DOHH2 (cell line): Measurements from ENCODE around the gene AFAP1.

Experiments used
- H3F3A ChIP-seq: fragments of 200-600 bp; sonication (generic), shearing (Covaris generic); 2 replicates; pipeline ENCODE4 v1.6.0; 2016; ENCODE audit warnings: antibody characterized with exemption, mild to moderate bottlenecking; ENCODE audit not compliant: control insufficient read depth, insufficient read depth
- H3K27ac ChIP-seq: fragments of 200-600 bp; sonication (generic); 2 replicates; pipeline ENCODE4 v1.5.1; 2014; ENCODE audit warnings: low read depth, mild to moderate bottlenecking, low read length, moderate library complexity
- H3K27me3 ChIP-seq: fragments of 200-600 bp; sonication (generic); 2 replicates; pipeline ENCODE4 v1.6.1; 2014; ENCODE audit warnings: mild to moderate bottlenecking, low read length, mixed read lengths; ENCODE audit not compliant: control insufficient read depth
- H3K36me3 ChIP-seq: fragments of 200-600 bp; sonication (generic); 2 replicates; pipeline ENCODE4 v1.6.1; 2014; ENCODE audit warnings: mild to moderate bottlenecking, low read length, moderate library complexity, mixed read lengths; ENCODE audit not compliant: control insufficient read depth
- H3K4me1 ChIP-seq: fragments of 200-600 bp; sonication (generic); 2 replicates; pipeline ENCODE4 v1.6.1; 2014; ENCODE audit warnings: mild to moderate bottlenecking, low read length, mixed read lengths; ENCODE audit not compliant: control insufficient read depth
- H3K4me2 ChIP-seq: fragments of 200-600 bp; sonication (generic); 2 replicates; pipeline ENCODE4 v1.6.0; 2014; ENCODE audit warnings: mild to moderate bottlenecking, low read length, moderate library complexity
- H3K4me3 ChIP-seq: fragments of 200-600 bp; sonication (generic); 2 replicates; pipeline ENCODE4 v1.5.1; 2014; ENCODE audit warnings: mild to moderate bottlenecking, low read length, mixed read lengths
- H3K79me2 ChIP-seq: fragments of 200-600 bp; sonication (generic); 2 replicates; pipeline ENCODE4 v1.6.1; 2014; ENCODE audit warnings: mild to moderate bottlenecking, low read length, mixed read lengths; ENCODE audit not compliant: control insufficient read depth
- H3K9me2 ChIP-seq: fragments of 200-600 bp; sonication (generic); replicated peaks from 2 replicates; pipeline ENCODE4 v1.6.1; 2014; ENCODE audit warnings: mild to moderate bottlenecking, low read length, mixed read lengths; ENCODE audit not compliant: control insufficient read depth
- H3K9me3 ChIP-seq: fragments of 200-600 bp; sonication (generic); 2 replicates; pipeline ENCODE4 v1.6.1; 2014; ENCODE audit warnings: antibody characterized with exemption, low read length, mixed read lengths; ENCODE audit not compliant: control insufficient read depth, insufficient read depth
- H4K20me1 ChIP-seq: fragments of 200-600 bp; sonication (generic); 2 replicates; pipeline ENCODE4 v1.6.0; 2014; ENCODE audit warnings: low read depth, mild to moderate bottlenecking, antibody characterized with exemption, low read length, moderate library complexity; ENCODE audit not compliant: control insufficient read depth, insufficient read depth
- EZH2phosphoT487 ChIP-seq: fragments of 200-600 bp; sonication (generic); IDR thresholded peaks from 2 replicates; pipeline ENCODE4 v1.6.1; 2017; ENCODE audit warnings: borderline replicate concordance, mild to moderate bottlenecking, antibody characterized with exemption, low read length, moderate library complexity, mixed read lengths
- TF ChIP-seq, protein P1 (sequence below): fragments of 200-600 bp; sonication (generic); IDR thresholded peaks from one replicate; pipeline ENCODE4 v1.5.1; 2014; ENCODE audit warnings: antibody characterized with exemption, mild to moderate bottlenecking, low read depth, low read length; ENCODE audit not compliant: poor library complexity, severe bottlenecking

AFAP1 gene

DNA sequence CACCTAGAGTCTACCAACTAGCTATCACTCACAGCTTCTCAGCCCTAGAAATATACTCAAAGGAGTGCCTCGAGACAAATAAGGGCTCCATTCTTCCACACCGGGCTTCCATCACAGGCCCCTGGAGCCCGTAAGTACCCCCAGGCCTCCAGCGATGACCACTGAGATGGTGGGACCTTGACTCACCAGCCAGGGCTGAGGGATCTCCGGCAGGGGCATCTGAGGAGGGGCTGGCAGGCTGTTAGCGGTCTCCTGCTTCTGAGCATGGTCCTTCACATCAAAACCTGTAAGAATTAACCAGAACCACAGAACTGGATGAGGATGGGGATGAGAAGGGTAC lies 71.3 kb downstream of the AFAP1 start:
- Histone ChIP-seq H4K20me1 (no peaks in the 10 kb centered on the region), H3K9me2 (no peaks in the 10 kb centered on the region), H3F3A (no peaks in the 10 kb centered on the region), H3K4me3 (no peak overlapping the region), H3K4me1 (no peaks in the 10 kb centered on the region), H3K79me2 (no peaks in the 10 kb centered on the region), H3K4me2 (no peak overlapping the region), H3K27me3 (peaks cover 4% of the 10 kb centered on the region; the same call in 1 of the 2 replicates), H3K9me3 (no peaks in the 10 kb centered on the region), H3K36me3 (no peaks in the 10 kb centered on the region), H3K27ac (no peak overlapping the region)
- no peak for TF ChIP-seq EZH2phosphoT487
- TF ChIP-seq, protein P1, sequence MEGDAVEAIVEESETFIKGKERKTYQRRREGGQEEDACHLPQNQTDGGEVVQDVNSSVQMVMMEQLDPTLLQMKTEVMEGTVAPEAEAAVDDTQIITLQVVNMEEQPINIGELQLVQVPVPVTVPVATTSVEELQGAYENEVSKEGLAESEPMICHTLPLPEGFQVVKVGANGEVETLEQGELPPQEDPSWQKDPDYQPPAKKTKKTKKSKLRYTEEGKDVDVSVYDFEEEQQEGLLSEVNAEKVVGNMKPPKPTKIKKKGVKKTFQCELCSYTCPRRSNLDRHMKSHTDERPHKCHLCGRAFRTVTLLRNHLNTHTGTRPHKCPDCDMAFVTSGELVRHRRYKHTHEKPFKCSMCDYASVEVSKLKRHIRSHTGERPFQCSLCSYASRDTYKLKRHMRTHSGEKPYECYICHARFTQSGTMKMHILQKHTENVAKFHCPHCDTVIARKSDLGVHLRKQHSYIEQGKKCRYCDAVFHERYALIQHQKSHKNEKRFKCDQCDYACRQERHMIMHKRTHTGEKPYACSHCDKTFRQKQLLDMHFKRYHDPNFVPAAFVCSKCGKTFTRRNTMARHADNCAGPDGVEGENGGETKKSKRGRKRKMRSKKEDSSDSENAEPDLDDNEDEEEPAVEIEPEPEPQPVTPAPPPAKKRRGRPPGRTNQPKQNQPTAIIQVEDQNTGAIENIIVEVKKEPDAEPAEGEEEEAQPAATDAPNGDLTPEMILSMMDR, result no peak

DNA sequence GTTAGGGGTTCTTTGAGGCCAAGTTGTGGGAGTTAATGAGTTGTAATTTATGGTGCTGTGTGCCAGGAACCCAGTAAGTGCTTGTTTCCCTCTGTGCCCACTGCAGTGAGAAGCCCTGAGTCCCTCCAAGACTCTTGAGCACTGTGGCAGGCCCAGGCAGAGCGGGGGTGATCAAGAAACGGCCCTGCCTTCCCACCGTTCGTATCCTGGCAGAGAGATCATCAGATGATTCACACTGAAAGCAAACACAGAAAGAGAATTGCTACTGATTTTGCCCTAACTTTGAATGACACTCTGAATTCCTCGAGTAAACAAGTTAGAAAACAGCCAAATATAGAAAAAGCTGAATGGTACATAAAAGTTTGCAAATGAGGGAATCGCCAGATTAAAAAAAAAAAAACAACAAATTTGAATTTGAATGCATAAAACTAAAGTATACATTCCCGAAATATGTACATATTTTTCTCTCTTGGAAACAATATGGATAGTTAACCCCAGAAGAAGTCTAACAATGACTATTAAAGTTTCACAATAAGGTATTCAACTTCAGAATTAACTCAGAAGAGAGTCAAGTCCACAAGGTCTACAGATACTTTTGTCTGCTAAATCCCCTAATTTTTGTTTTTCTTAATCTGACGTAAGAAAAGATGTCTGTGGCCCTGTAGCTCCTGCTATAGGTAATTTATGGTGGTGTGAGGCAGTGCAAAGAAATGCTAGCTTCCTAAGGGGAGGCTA lies 71.8 kb downstream of the AFAP1 start:
- Histone ChIP-seq H3K9me3 (no peaks in the 10 kb centered on the region), H3F3A (no peaks in the 10 kb centered on the region), H3K4me3 (no peak overlapping the region), H3K36me3 (no peaks in the 10 kb centered on the region), H3K79me2 (no peaks in the 10 kb centered on the region), H3K4me2 (no peak overlapping the region), H3K4me1 (no peaks in the 10 kb centered on the region), H3K27me3 (peaks cover 4% of the 10 kb centered on the region; the same call in 1 of the 2 replicates), H4K20me1 (no peaks in the 10 kb centered on the region), H3K9me2 (no peaks in the 10 kb centered on the region), H3K27ac (no peak overlapping the region)
- no peak for TF ChIP-seq EZH2phosphoT487
- TF ChIP-seq, protein P1, result no peak

DNA sequence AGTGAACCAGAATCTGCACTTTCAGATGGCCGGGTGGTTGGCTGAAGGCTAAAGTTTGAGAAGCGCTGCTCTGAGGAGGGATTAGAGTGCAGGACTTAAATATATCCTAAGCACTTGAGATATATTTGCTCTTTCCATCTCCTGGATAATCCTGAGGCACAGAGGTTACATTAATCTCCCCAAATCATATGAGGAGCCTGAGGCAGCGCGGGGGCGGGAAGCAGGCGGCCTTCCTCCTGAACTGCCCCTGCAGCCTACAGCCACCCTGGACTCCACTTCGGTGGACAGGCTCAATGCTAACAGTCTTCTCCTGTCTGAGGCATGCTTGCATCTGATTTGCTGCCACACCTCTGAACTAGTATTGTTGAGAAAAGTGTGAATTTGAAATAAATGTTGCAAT lies 72.5 kb downstream of the AFAP1 start:
- no peaks in the 10 kb centered on the region for H3K79me2 ChIP-seq
- no peaks in the 10 kb centered on the region for H4K20me1 ChIP-seq
- H3K27me3 ChIP-seq, result peaks cover 4% of the 10 kb centered on the region; the same call in 1 of the 2 replicates
- no peaks in the 10 kb centered on the region for H3F3A ChIP-seq
- TF ChIP-seq EZH2phosphoT487, result no peak
- TF ChIP-seq, protein P1, result no peak
- H3K9me3 ChIP-seq, result no peaks in the 10 kb centered on the region
- H3K9me2 ChIP-seq, result no peaks in the 10 kb centered on the region
- no peak overlapping the region for H3K4me3 ChIP-seq
- no peaks in the 10 kb centered on the region for H3K4me1 ChIP-seq
- H3K27ac ChIP-seq, result no peak overlapping the region
- H3K36me3 ChIP-seq, result no peaks in the 10 kb centered on the region
- no peak overlapping the region for H3K4me2 ChIP-seq
